NCI-H82 treated with DMSO at 0.1 percent for 48 hours (cell line): ENCODE measurements around the gene CRYM.
"Not testable (repeated sequence)": the region's sequence is repeated elsewhere in the genome, so short reads cannot be mapped to it uniquely, and the experiment has no call there.

Experiments used
- DNase-seq: peaks from one replicate; lab custom pipeline; 2025; ENCODE audit not compliant: unreplicated experiment; lab: John Stamatoyannopoulos, UW

CRYM gene

GRCh38 chr16:21250072-21250923 lies 27.8 kb downstream of the CRYM start:
- no peak for DNase-seq

GRCh38 chr16:21248179-21248578 lies 29.9 kb downstream of the CRYM start:
- DNase-seq: not testable (repeated sequence)

GRCh38 chr16:21244518-21245215 lies 33.4 kb downstream of the CRYM start:
- no peak for DNase-seq

- no peak for DNase-seq
These were observed 35.3 kb downstream of the CRYM start for GRCh38 chr16:21242756-21243155.

GRCh38 chr16:21239646-21240045 lies 38.4 kb downstream of the CRYM start:
- DNase-seq: no peak

- no peak for DNase-seq
These were observed 41.3 kb downstream of the CRYM start for GRCh38 chr16:21236831-21237230.

GRCh38 chr16:21235199-21235585 lies 42.9 kb downstream of the CRYM start:
- no peak for DNase-seq

- no peak for DNase-seq
These were observed 44.5 kb downstream of the CRYM start, which contains the start of gene ANKS4B for GRCh38 chr16:21233521-21234150. ANKS4B (plus strand) TSS chr16:21233699; CDS start chr16:21233738, 39 bp downstream.

- no peak for DNase-seq
These were observed 45.0 kb downstream of the CRYM start for GRCh38 chr16:21233045-21233520.

- DNase-seq: no peak
These were observed 49.7 kb downstream of the CRYM start for GRCh38 chr16:21228361-21228872.

- DNase-seq: no peak
These were observed 50.2 kb downstream of the CRYM start for GRCh38 chr16:21227866-21228265.

GRCh38 chr16:21226749-21227148 lies 51.3 kb downstream of the CRYM start:
- DNase-seq: no peak

- DNase-seq: no peak
These were observed 53.3 kb downstream of the CRYM start for GRCh38 chr16:21224800-21225199.

- DNase-seq: no peak
These were observed 54.3 kb downstream of the CRYM start for GRCh38 chr16:21223787-21224186.

GRCh38 chr16:21222495-21223337 lies 55.4 kb downstream of the CRYM start:
- no peak for DNase-seq

- no peak for DNase-seq
These were observed 58.5 kb downstream of the CRYM start for GRCh38 chr16:21219551-21219950.

GRCh38 chr16:21218153-21218552 lies 59.9 kb downstream of the CRYM start:
- DNase-seq: no peak

GRCh38 chr16:21217121-21217520 lies 61.0 kb downstream of the CRYM start:
- DNase-seq: no peak

- no peak for DNase-seq
These were observed 64.0 kb downstream of the CRYM start for GRCh38 chr16:21214086-21214485.

- no peak for DNase-seq
These were observed 66.6 kb downstream of the CRYM start, which contains the start of gene ZP2 for GRCh38 chr16:21211486-21211885. ZP2 (minus strand) TSS chr16:21211574; CDS start chr16:21211547, 27 bp downstream.
